Esophagus squamous epithelium (tissue), 5 donors: Measurements from ENCODE around the gene ZNHIT2. TPM values are rescaled to one million over a fixed set of nuclear protein-coding genes. Genes with fewer than 3 reads are reported as not detected.

ENCODE experiments used
- DNase-seq: peaks from one replicate; lab custom pipeline; 2025; lab: John Stamatoyannopoulos, UW
- H3K27ac ChIP-seq, 4 donors: fragments of 200-600 bp; sonication (generic); one replicate each; pipeline ENCODE4 v1.5.1; 2016 to 2019; ENCODE audit warnings: mild to moderate bottlenecking in 1 of 4
- H3K27me3 ChIP-seq, 4 donors: fragments of 200-600 bp; sonication (generic); 1 replicate in 3 of 4; 2 replicates in 1 of 4; pipeline versions ENCODE4 v1.5.1 to v1.6.0; 2017 to 2021; ENCODE audit warnings: antibody characterized with exemption in 1 of 4
- H3K36me3 ChIP-seq, 3 donors: fragments of 200-600 bp; sonication (generic); one replicate each; pipeline ENCODE4 v1.5.1; 2016 to 2019
- H3K4me1 ChIP-seq, 3 donors: fragments of 200-600 bp; sonication (generic); one replicate each; pipeline ENCODE4 v1.5.1; 2017 to 2019
- H3K4me3 ChIP-seq, 4 donors: fragments of 200-600 bp; sonication (generic); 1 replicate in 3 of 4; 2 replicates in 1 of 4; pipeline ENCODE4 v1.5.1; 2016 to 2019; ENCODE audit warnings: mild to moderate bottlenecking in 2 of 4, moderate library complexity in 1 of 4
- H3K9me3 ChIP-seq, 3 donors: fragments of 200-600 bp; sonication (generic); one replicate each; pipeline ENCODE4 v1.5.1; 2016 to 2019
- CTCF ChIP-seq, 6 experiments: fragments of 450-650 bp in 4 of 6; fragments of 200-600 bp in 2 of 6; sonication (generic) in 2 of 6; IDR thresholded peaks; one replicate each; pipeline ENCODE4 v1.5.1; 2016 to 2019; ENCODE audit warnings: antibody characterized with exemption in 6 of 6, mild to moderate bottlenecking in 4 of 6, moderate library complexity in 4 of 6
- POLR2A ChIP-seq, 4 donors: fragments of 450-650 bp; IDR thresholded peaks; one replicate each; pipeline ENCODE4 v1.6.1; 2017; ENCODE audit warnings: antibody characterized with exemption in 4 of 4, mild to moderate bottlenecking in 4 of 4, moderate library complexity in 3 of 4
- WGBS, 2 donors: methylation state at CpG; one replicate each; pipeline ENCODE4 v1.1.5; 2018; 5-methylcytosine and 5-hydroxymethylcytosine counted together
- intact Hi-C: fragments of 100-400 bp; cut with DNase I; formaldehyde crosslinking; loops from one replicate; pipeline ENCODE4 v1.15.0; 2022
- total RNA-seq, 4 donors: library from RNA; depleted of rRNA; stranded (reverse); fragments of >200 nt; gene quantifications; one replicate each; pipeline ENCODE4 v1.1.0, GENCODE V29; 2016
- donor health status: DM: yes; HTN: yes; CAD: no.

The ZNHIT2 gene
- total RNA-seq, 4 donors from 2014 or later, result 12.4 to 17.0 (median 16.5) TPM

GRCh38 chr11:65134952-65135632 lies 17.6 kb upstream of the ZNHIT2 start:
- DNase-seq, result no peak
- peak in 1 of 6 experiments; percentile 10 for TF ChIP-seq CTCF (IDR thresholded peaks at IDR 0.05)
- peak in 1 of 4 donors; percentile 67 for TF ChIP-seq POLR2A (IDR thresholded peaks at IDR 0.05)
- Histone ChIP-seq H3K27ac (peak overlapping the region; percentile 97 to 99 (median 98)), H3K36me3 (peaks cover 21 to 30% (median 25%) of the 10 kb centered on the region in 3 donors), H3K4me1 (peaks cover 22 to 67% (median 23%) of the 10 kb centered on the region in 3 donors), H3K9me3 (no peaks in the 10 kb centered on the region), H3K4me3 (peak overlapping the region; percentile 67 to 84 (median 76)), H3K27me3 (no peaks in the 10 kb centered on the region)
- WGBS, 2 donors, result 1 to 6% methylated on average over 12 to 23 of the region's 24 CpGs
- intact Hi-C loops, result no loop called here

- Histone ChIP-seq H3K36me3 (peaks cover 28 to 37% (median 30%) of the 10 kb centered on the region in 3 donors), H3K27me3 (no peaks in the 10 kb centered on the region), H3K4me1 (peaks cover 22 to 66% (median 23%) of the 10 kb centered on the region in 3 donors), H3K27ac (peak within 1 kb of the TSS; percentile 97 to 99 (median 98)), H3K4me3 (peak within 1 kb of the TSS; percentile 67 to 84 (median 76)), H3K9me3 (no peaks in the 10 kb centered on the region)
- intact Hi-C loops, result no loop called here
- WGBS, 2 donors, result 0 to 1% methylated on average over 16 to 26 of the region's 60 CpGs
- TF ChIP-seq CTCF (IDR thresholded peaks at IDR 0.05), result peak in 2 of 6 experiments; percentile 4 to 8
- peak in 3 of 4 donors; percentile 89 to 98 (median 96) for TF ChIP-seq POLR2A (IDR thresholded peaks at IDR 0.05)
- DNase-seq, result peak; percentile 70
Measured at GRCh38 chr11:65134240-65134951, 16.9 kb upstream of the ZNHIT2 start, which contains the start of gene SYVN1. Gene SYVN1 (minus strand): TSS chr11:65134519. CDS start chr11:65133601, 918 bp downstream.

- TF ChIP-seq CTCF (IDR thresholded peaks at IDR 0.05) (no peak), POLR2A (IDR thresholded peaks at IDR 0.05) (no peak)
- intact Hi-C loops, result no loop called here
- H3K27ac ChIP-seq, result peak overlapping the region; percentile 97 to 99 (median 98)
- 0 to 2% methylated on average over 9 to 12 of the region's 20 CpGs for WGBS, 2 donors
- peaks cover 22 to 60% (median 23%) of the 10 kb centered on the region in 3 donors for H3K4me1 ChIP-seq
- no peak for DNase-seq
- no peaks in the 10 kb centered on the region for H3K27me3 ChIP-seq
- H3K36me3 ChIP-seq, result peaks cover 35 to 44% (median 36%) of the 10 kb centered on the region in 3 donors
- no peaks in the 10 kb centered on the region for H3K9me3 ChIP-seq
- H3K4me3 ChIP-seq, result peak overlapping the region; percentile 67 to 84 (median 76)
Measured at GRCh38 chr11:65133724-65134123, 16.2 kb upstream of the ZNHIT2 start.

GRCh38 chr11:65132988-65133700 lies 15.6 kb upstream of the ZNHIT2 start:
- 39 to 44% methylated on average over 5 to 16 of the region's 18 CpGs for WGBS, 2 donors
- Histone ChIP-seq H3K4me1 (peaks cover 22 to 54% (median 23%) of the 10 kb centered on the region in 3 donors), H3K9me3 (no peaks in the 10 kb centered on the region), H3K4me3 (peak overlapping the region; percentile 67 to 84 (median 76)), H3K27me3 (no peaks in the 10 kb centered on the region), H3K27ac (peak overlapping the region; percentile 97 to 99 (median 98)), H3K36me3 (peaks cover 41 to 50% (median 42%) of the 10 kb centered on the region in 3 donors)
- TF ChIP-seq POLR2A (IDR thresholded peaks at IDR 0.05), result peak in 1 of 4 donors; percentile 40
- no peak for TF ChIP-seq CTCF (IDR thresholded peaks at IDR 0.05)
- intact Hi-C loops, result no loop called here
- no peak for DNase-seq
